GM21825 (cell line): ENCODE data around the gene MKI67.
"Not testable (repeated sequence)": the region's sequence is repeated elsewhere in the genome, so short reads cannot be mapped to it uniquely, and the experiment has no call there.

Experiments used
- ATAC-seq: cut with Tn5 transposase; IDR thresholded peaks from one replicate; pipeline ENCODE4 v1.9.1; 2021; ENCODE audit warnings: mild to moderate bottlenecking, moderate library complexity; ENCODE audit not compliant: unreplicated experiment

The MKI67 gene

GRCh38 chr10:128150561-128150960, 24.3 kb upstream of the MKI67 start:
- no peak for ATAC-seq

- peak; percentile 87 for ATAC-seq
Observed at GRCh38 chr10:128150045-128150493, 23.8 kb upstream of the MKI67 start.

- ATAC-seq = no peak
Observed at GRCh38 chr10:128149267-128150014, 23.2 kb upstream of the MKI67 start.

- no peak for ATAC-seq
Observed at GRCh38 chr10:128147669-128148068, 21.4 kb upstream of the MKI67 start.

- ATAC-seq = peak; percentile 48
Observed at GRCh38 chr10:128147064-128147463, 20.8 kb upstream of the MKI67 start.

GRCh38 chr10:128144547-128144946, 18.3 kb upstream of the MKI67 start:
- no peak for ATAC-seq

- ATAC-seq = no peak
Observed at GRCh38 chr10:128143531-128143930, 17.3 kb upstream of the MKI67 start.

GRCh38 chr10:128140425-128140824, 14.2 kb upstream of the MKI67 start:
- no peak for ATAC-seq

- ATAC-seq = not testable (repeated sequence)
Observed at GRCh38 chr10:128138429-128138828, 12.2 kb upstream of the MKI67 start.

GRCh38 chr10:128137877-128138276, 11.7 kb upstream of the MKI67 start:
- no peak for ATAC-seq

- no peak for ATAC-seq
Observed at GRCh38 chr10:128130051-128130450, 3.8 kb upstream of the MKI67 start.

- ATAC-seq = no peak
Observed at GRCh38 chr10:128128582-128128981, 2.4 kb upstream of the MKI67 start.

- no peak for ATAC-seq
Observed at GRCh38 chr10:128125416-128125943, 743 bp downstream of the MKI67 start.

- no peak for ATAC-seq
Observed at GRCh38 chr10:128124813-128125403, 1.3 kb downstream of the MKI67 start.

GRCh38 chr10:128123846-128124245, 2.4 kb downstream of the MKI67 start:
- ATAC-seq = no peak

GRCh38 chr10:128122931-128123330, 3.3 kb downstream of the MKI67 start:
- ATAC-seq = no peak

- ATAC-seq = no peak
Observed at GRCh38 chr10:128121750-128122412, 4.3 kb downstream of the MKI67 start.

GRCh38 chr10:128116851-128117615, 9.2 kb downstream of the MKI67 start:
- ATAC-seq = no peak

- ATAC-seq = no peak
Observed at GRCh38 chr10:128116187-128116586, 10.0 kb downstream of the MKI67 start.

GRCh38 chr10:128115356-128115755, 10.9 kb downstream of the MKI67 start:
- ATAC-seq = no peak

- ATAC-seq = no peak
Observed at GRCh38 chr10:128114901-128115300, 11.3 kb downstream of the MKI67 start.
